Right lobe of liver (tissue), 4 donors: ENCODE data around the gene NRAP.

Experiments used
- CTCF ChIP-seq, 4 donors: fragments of 200-600 bp in 3 of 4; fragments of 450-650 bp in 1 of 4; IDR thresholded peaks; one replicate each; pipeline versions ENCODE4 v1.5.1 to v1.8.0; 2016 to 2022; ENCODE audit warnings: antibody characterized with exemption in 4 of 4, mild to moderate bottlenecking in 2 of 4
- POLR2A ChIP-seq: fragments of 450-650 bp; IDR thresholded peaks from one replicate; pipeline ENCODE4 v1.6.1; 2017; ENCODE audit warnings: antibody characterized with exemption, mild to moderate bottlenecking
- donor health status: DM: no; HTN: no; CAD: no.
- donor health status: DM: no; HTN: no; CAD: no.
- donor health status: DM: no; HTN: yes; CAD: no.

- no peak for TF ChIP-seq CTCF (IDR thresholded peaks at IDR 0.05)
- TF ChIP-seq POLR2A: no peak
These were observed 38.2 kb downstream of the NRAP start for GRCh38 chr10:113625461-113626186.
